ENCODE data around the gene DNAH10.

Gene DNAH10

GRCh38 chr12:123834845-123835244 is 72.7 kb downstream of the DNAH10 start:
- H3K4me3 ChIP-seq (ENCODE audit: low read depth, low read length) = no peak overlapping the region
- in situ Hi-C loops (cut with HindIII; ENCODE audit: low sequenced_read_pairs) = no loop called here
- DNase-seq (ENCODE audit: low read depth) = no peak
- no peak for TF ChIP-seq CTCF (IDR thresholded peaks at IDR 0.05; ENCODE audit: low read depth, low read length, missing control alignments)

GRCh38 chr12:123836292-123836691 is 74.2 kb downstream of the DNAH10 start:
- no peak overlapping the region for H3K4me3 ChIP-seq (ENCODE audit: low read depth, low read length)
- no peak for TF ChIP-seq CTCF (IDR thresholded peaks at IDR 0.05; ENCODE audit: low read depth, low read length, missing control alignments)
- no peak for DNase-seq (ENCODE audit: low read depth)
- in situ Hi-C loops (cut with HindIII; ENCODE audit: low sequenced_read_pairs) = no loop called here

- TF ChIP-seq CTCF (IDR thresholded peaks at IDR 0.05; ENCODE audit: low read depth, low read length, missing control alignments) = no peak
Observed at GRCh38 chr12:123839826-123840225, 77.7 kb downstream of the DNAH10 start.

GRCh38 chr12:123840765-123841425 is 78.8 kb downstream of the DNAH10 start:
- in situ Hi-C loops (cut with HindIII; ENCODE audit: low sequenced_read_pairs) = no loop called here
- no peak for DNase-seq (ENCODE audit: low read depth)
- no peak overlapping the region for H3K4me3 ChIP-seq (ENCODE audit: low read depth, low read length)
- no peak for TF ChIP-seq CTCF (IDR thresholded peaks at IDR 0.05; ENCODE audit: low read depth, low read length, missing control alignments)

More at GRCh38 chr12:123839826-123840225, 77.7 kb downstream of the DNAH10 start:
- in situ Hi-C loops (cut with HindIII; ENCODE audit: low sequenced_read_pairs) = no loop called here
- no peak overlapping the region for H3K4me3 ChIP-seq (ENCODE audit: low read depth, low read length)
- no peak for DNase-seq (ENCODE audit: low read depth)

- no peak overlapping the region for H3K4me3 ChIP-seq (ENCODE audit: low read depth, low read length)
- in situ Hi-C loops (cut with HindIII; ENCODE audit: low sequenced_read_pairs) = no loop called here
- no peak for DNase-seq (ENCODE audit: low read depth)
- TF ChIP-seq CTCF (IDR thresholded peaks at IDR 0.05; ENCODE audit: low read depth, low read length, missing control alignments) = no peak
Observed at GRCh38 chr12:123843912-123844748, 82.0 kb downstream of the DNAH10 start.

- no peak for DNase-seq (ENCODE audit: low read depth)
- no peak overlapping the region for H3K4me3 ChIP-seq (ENCODE audit: low read depth, low read length)
- in situ Hi-C loops (cut with HindIII; ENCODE audit: low sequenced_read_pairs) = no loop called here
- no peak for TF ChIP-seq CTCF (IDR thresholded peaks at IDR 0.05; ENCODE audit: low read depth, low read length, missing control alignments)
Observed at GRCh38 chr12:123845881-123846280, 83.8 kb downstream of the DNAH10 start.
